Osteoblast (primary cell): ENCODE data around the gene PDXDC1. TPM values are rescaled to one million over a fixed set of nuclear protein-coding genes. Genes with fewer than 3 reads are reported as not detected.
"Not testable (repeated sequence)": the region's sequence is repeated elsewhere in the genome, so short reads cannot be mapped to it uniquely, and the experiment has no call there.

Experiments
- DNase-seq: peaks from one replicate; pipeline ENCODE4 v3.0.0; 2011; ENCODE audit warnings: low spot score, mixed read lengths; ENCODE audit not compliant: insufficient read length; ENCODE audit errors: missing footprints
- H2AFZ ChIP-seq: 2 replicates; pipeline ENCODE4 v1.6.0; 2011; ENCODE audit warnings: mild to moderate bottlenecking, low read length
- H3K27ac ChIP-seq: 2 replicates; pipeline ENCODE4 v1.5.1; 2011; ENCODE audit warnings: mild to moderate bottlenecking, low read depth, low read length, moderate library complexity
- H3K27me3 ChIP-seq: 2 replicates; pipeline ENCODE4 v1.6.0; 2012; ENCODE audit warnings: mild to moderate bottlenecking, control low read depth, inconsistent platforms, low read length, moderate library complexity; ENCODE audit not compliant: insufficient read depth
- H3K36me3 ChIP-seq: 2 replicates; pipeline ENCODE4 v1.5.1; 2011; ENCODE audit warnings: mild to moderate bottlenecking, low read length, control low read depth, moderate library complexity; ENCODE audit not compliant: insufficient read depth
- H3K4me1 ChIP-seq: 2 replicates; pipeline ENCODE4 v1.5.1; 2011; ENCODE audit warnings: mild to moderate bottlenecking, low read length, control low read depth, moderate library complexity; ENCODE audit not compliant: insufficient read depth
- H3K4me2 ChIP-seq: 2 replicates; pipeline ENCODE4 v1.6.0; 2011; ENCODE audit warnings: mild to moderate bottlenecking, low read length; ENCODE audit not compliant: insufficient read depth
- H3K4me3 ChIP-seq: fragments of 200-600 bp; sonication (generic); 3 replicates; pipeline ENCODE4 v1.5.1; 2012; ENCODE audit warnings: mild to moderate bottlenecking, low read length, inconsistent platforms; ENCODE audit not compliant: insufficient read depth
- H3K79me2 ChIP-seq: 2 replicates; pipeline ENCODE4 v1.6.0; 2012; ENCODE audit warnings: mild to moderate bottlenecking, low read length, control low read depth, inconsistent platforms; ENCODE audit not compliant: insufficient read depth
- H3K9me3 ChIP-seq: 2 replicates; pipeline ENCODE4 v1.5.1; 2011; ENCODE audit warnings: low read depth, low read length, control low read depth
- H4K20me1 ChIP-seq: 2 replicates; pipeline ENCODE4 v1.6.0; 2012; ENCODE audit warnings: mild to moderate bottlenecking, low read length, control low read depth; ENCODE audit not compliant: insufficient read depth
- CTCF ChIP-seq: IDR thresholded peaks from 2 replicates; pipeline ENCODE4 v1.5.1; 2011; ENCODE audit warnings: mild to moderate bottlenecking, low read depth, low read length, moderate library complexity; ENCODE audit errors: extremely low read depth
- total RNA-seq: library from RNA; depleted of rRNA; stranded (reverse); fragments of >200 nt; gene quantifications from 2 replicates; pipeline ENCODE4 v1.2.3, GENCODE V29; 2012

PDXDC1 gene
- total RNA-seq, 1 donor = 82.5 TPM

GRCh38 chr16:15141586-15141985 lies 166.8 kb downstream of the PDXDC1 start:
- H3K4me3 ChIP-seq = no peak overlapping the region
- peaks cover 62% of the 10 kb centered on the region for H3K79me2 ChIP-seq

GRCh38 chr16:15142107-15142890 lies 167.5 kb downstream of the PDXDC1 start:
- peaks cover 11% of the 10 kb centered on the region for H4K20me1 ChIP-seq
- not testable (repeated sequence) for H3K27ac ChIP-seq, H2AFZ ChIP-seq, H3K4me3 ChIP-seq, DNase-seq, H3K27me3 ChIP-seq, H3K36me3 ChIP-seq, H3K4me2 ChIP-seq, H3K9me3 ChIP-seq
- H3K79me2 ChIP-seq = peaks cover 67% of the 10 kb centered on the region
- H3K4me1 ChIP-seq = peaks cover 27% of the 10 kb centered on the region

More at GRCh38 chr16:15141586-15141985, 166.8 kb downstream of the PDXDC1 start:
- peaks cover 11% of the 10 kb centered on the region for H4K20me1 ChIP-seq
- no peak overlapping the region for H3K4me2 ChIP-seq
- no peaks in the 10 kb centered on the region for H3K9me3 ChIP-seq
- H2AFZ ChIP-seq = no peak overlapping the region
- TF ChIP-seq CTCF = no peak
- H3K27me3 ChIP-seq = no peaks in the 10 kb centered on the region
- H3K27ac ChIP-seq = no peak overlapping the region
- peak; percentile 6 for DNase-seq
- H3K36me3 ChIP-seq = no peaks in the 10 kb centered on the region
- H3K4me1 ChIP-seq = peaks cover 27% of the 10 kb centered on the region

- peaks cover 30% of the 10 kb centered on the region for H3K4me1 ChIP-seq
- not testable (repeated sequence) for H3K36me3 ChIP-seq, H3K27me3 ChIP-seq, H3K4me2 ChIP-seq, H2AFZ ChIP-seq, DNase-seq, H3K27ac ChIP-seq, H3K4me3 ChIP-seq, H3K9me3 ChIP-seq
- peaks cover 13% of the 10 kb centered on the region for H4K20me1 ChIP-seq
- peaks cover 73% of the 10 kb centered on the region for H3K79me2 ChIP-seq
Measured at GRCh38 chr16:15142891-15143600, 168.2 kb downstream of the PDXDC1 start.

GRCh38 chr16:15143601-15144091 lies 168.8 kb downstream of the PDXDC1 start:
- DNase-seq = peak; percentile 42
- not testable (repeated sequence) for H3K36me3 ChIP-seq
- H3K4me1 ChIP-seq = peaks cover 30% of the 10 kb centered on the region

GRCh38 chr16:15144092-15144631 lies 169.3 kb downstream of the PDXDC1 start:
- H3K79me2 ChIP-seq = peaks cover 79% of the 10 kb centered on the region
- H2AFZ ChIP-seq = not testable (repeated sequence)
- H4K20me1 ChIP-seq = peaks cover 13% of the 10 kb centered on the region

More at GRCh38 chr16:15143601-15144091, 168.8 kb downstream of the PDXDC1 start:
- not testable (repeated sequence) for H3K27me3 ChIP-seq, H3K9me3 ChIP-seq, H2AFZ ChIP-seq, H3K4me2 ChIP-seq, H3K4me3 ChIP-seq
- Histone ChIP-seq H3K79me2 (peaks cover 74% of the 10 kb centered on the region), H3K27ac (peak overlapping the region; percentile 56), H4K20me1 (peaks cover 13% of the 10 kb centered on the region)

GRCh38 chr16:15144781-15145417 lies 170.1 kb downstream of the PDXDC1 start:
- not testable (repeated sequence) for H3K4me3 ChIP-seq, H3K27me3 ChIP-seq, H3K9me3 ChIP-seq, H2AFZ ChIP-seq, H3K36me3 ChIP-seq, DNase-seq
- peaks cover 13% of the 10 kb centered on the region for H4K20me1 ChIP-seq
- peak overlapping the region; percentile 39 for H3K4me2 ChIP-seq
- peaks cover 30% of the 10 kb centered on the region for H3K4me1 ChIP-seq
- peak overlapping the region; percentile 56 for H3K27ac ChIP-seq
- H3K79me2 ChIP-seq = peaks cover 80% of the 10 kb centered on the region

More at GRCh38 chr16:15144092-15144631, 169.3 kb downstream of the PDXDC1 start:
- H3K4me1 ChIP-seq = peaks cover 30% of the 10 kb centered on the region
- not testable (repeated sequence) for H3K36me3 ChIP-seq, H3K9me3 ChIP-seq, H3K27me3 ChIP-seq, H3K4me3 ChIP-seq
- H3K4me2 ChIP-seq = peak overlapping the region; percentile 39
- H3K27ac ChIP-seq = peak overlapping the region; percentile 56
- peak; percentile 86 for DNase-seq

GRCh38 chr16:15145418-15146263 lies 170.8 kb downstream of the PDXDC1 start:
- not testable (repeated sequence) for H3K36me3 ChIP-seq, H2AFZ ChIP-seq, H3K27me3 ChIP-seq, H3K4me3 ChIP-seq, H3K4me2 ChIP-seq, H3K9me3 ChIP-seq
- H3K27ac ChIP-seq = peak overlapping the region; percentile 56
- H4K20me1 ChIP-seq = peaks cover 13% of the 10 kb centered on the region
- peaks cover 30% of the 10 kb centered on the region for H3K4me1 ChIP-seq
- H3K79me2 ChIP-seq = peaks cover 74% of the 10 kb centered on the region
- DNase-seq = peak; percentile 73
